Measurements from ENCODE around the gene HNRNPR. TPM values are rescaled to one million over a fixed set of nuclear protein-coding genes. Genes with fewer than 3 reads are reported as not detected.
"Not testable (repeated sequence)": the region's sequence is repeated elsewhere in the genome, so short reads cannot be mapped to it uniquely, and the experiment has no call there.

Gene HNRNPR
- total RNA-seq, 1 experiment from 2014 or later, result 92.1 TPM

DNA sequence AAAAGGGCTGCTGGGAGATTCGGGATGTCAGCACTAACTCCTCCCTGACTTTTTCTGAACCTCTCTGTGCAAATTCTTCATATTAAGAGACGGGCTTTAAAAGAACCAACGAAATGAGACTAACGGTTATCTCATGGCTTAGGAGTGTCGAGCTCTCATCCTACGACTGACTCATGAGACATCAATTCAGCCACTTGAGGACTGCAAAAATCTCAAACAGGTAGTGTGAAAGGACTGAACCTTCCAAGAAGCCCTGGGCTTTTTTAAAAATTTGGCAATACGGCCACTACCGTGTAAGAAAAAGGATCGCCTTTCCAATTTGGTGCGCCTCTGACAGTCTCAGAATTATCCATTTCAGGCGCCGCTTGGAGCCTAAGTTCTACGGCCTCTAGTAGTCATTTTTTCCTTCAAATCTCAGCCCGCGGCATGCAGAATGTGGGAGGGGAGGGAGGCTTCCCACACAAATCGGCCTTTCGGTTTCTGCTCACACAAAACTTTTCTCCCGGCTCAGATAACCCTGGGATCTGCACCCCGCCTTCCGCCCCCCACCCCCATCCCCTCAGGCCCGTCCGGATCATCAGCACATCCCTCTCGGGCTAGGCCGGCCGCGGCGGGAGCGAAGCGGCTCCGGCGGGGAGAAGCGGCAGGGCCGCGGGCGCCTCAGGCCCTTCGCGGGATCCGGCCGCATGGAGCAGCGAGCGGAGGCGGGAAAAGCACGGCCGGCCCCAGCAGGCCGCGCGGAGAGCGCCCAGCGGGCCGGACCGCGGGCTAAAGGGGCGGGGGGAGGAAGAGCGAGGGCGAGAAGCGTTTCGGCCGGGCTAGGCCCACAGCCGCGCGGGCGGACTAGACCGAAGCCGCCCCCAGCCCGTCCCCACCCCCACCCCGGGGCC is 618 bp downstream of the HNRNPR start:
- in situ Hi-C loops (cut with HindIII; ENCODE audit: low pct_unique_long_range_greater_than_20kb, low sequenced_read_pairs), result no loop called here
- DNase-seq (ENCODE audit: low read depth), result peak; percentile 41

DNA sequence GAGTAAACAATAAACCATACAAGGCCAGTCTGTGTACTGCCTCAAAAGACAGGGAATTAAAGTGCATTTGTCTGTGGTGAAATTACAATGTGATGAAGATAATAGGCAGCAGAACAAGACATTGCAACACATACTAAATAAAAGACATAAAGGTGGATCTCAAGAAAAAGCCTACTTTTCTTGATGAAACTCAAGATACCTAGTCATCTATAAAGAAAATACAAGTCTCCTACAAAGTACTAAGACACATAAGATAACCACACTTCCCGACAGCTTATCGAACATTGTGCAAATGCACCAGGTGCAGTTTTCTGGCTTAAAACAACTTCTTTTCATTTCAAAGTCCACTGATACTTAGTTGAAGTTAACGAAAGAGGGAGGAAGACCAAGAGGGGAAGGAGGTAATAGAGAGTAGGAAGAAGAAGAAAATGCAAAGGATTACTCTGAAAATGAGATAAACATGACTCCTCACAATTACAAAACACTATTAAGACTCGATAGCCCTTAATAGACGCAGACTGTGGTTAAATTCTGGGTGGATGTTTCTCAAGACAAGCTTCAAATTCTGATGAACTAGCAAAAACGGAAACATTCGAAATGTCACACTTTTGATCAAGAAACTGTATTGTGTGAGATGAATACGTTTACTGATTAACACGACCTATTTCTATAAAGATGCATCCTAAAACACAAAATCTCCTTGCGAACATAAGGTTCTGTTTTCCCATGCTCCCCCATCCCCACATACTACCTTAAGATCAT is 2.0 kb downstream of the HNRNPR start:
- in situ Hi-C loops (cut with HindIII; ENCODE audit: low pct_unique_long_range_greater_than_20kb, low sequenced_read_pairs), result no loop called here
- no peak for DNase-seq (ENCODE audit: low read depth)

DNA sequence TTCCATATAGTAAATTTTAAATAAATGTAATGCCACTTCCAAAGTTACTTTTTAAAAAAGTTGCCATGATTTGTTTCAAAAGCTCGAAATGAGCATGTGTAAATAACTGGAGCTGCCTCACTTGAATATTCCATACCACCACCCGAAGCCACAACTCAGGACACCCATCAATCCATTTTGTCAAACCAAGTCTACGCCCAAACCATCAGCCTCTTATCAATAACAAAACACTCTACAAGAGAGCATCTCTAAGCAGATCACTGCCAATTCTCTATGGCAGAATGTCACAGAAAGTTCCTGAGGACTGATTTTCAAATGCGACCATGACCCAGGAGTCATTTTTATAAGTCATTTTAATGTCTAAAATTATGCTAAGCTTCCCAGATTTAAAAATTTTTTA is 4.5 kb downstream of the HNRNPR start:
- in situ Hi-C loops (cut with HindIII; ENCODE audit: low pct_unique_long_range_greater_than_20kb, low sequenced_read_pairs), result no loop called here
- no peak for DNase-seq (ENCODE audit: low read depth)

- in situ Hi-C loops (cut with HindIII; ENCODE audit: low pct_unique_long_range_greater_than_20kb, low sequenced_read_pairs), result no loop called here
- no peak for DNase-seq (ENCODE audit: low read depth)
Observed at GRCh38 chr1:23337869-23338268, 6.2 kb downstream of the HNRNPR start.

DNA sequence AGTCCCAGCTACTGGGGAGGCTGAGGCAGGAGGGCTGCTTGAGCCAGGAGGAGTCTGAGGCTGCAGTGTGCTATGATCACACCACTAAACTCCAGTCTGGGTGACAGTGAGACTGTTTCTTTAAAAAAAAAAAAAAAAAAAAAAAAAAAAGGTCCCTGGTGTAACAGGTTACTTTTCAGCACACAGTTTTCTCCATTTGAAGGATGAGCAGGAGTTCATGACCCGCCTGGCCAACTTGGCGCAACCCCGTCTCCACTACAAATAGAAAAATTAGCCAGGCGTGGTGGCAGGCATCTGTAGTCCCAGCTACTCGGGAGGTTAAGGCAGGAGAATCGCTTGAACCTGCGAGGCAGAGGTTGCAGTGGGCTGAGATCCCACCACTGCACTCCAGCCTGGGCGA is 12.4 kb downstream of the HNRNPR start:
- in situ Hi-C loops (cut with HindIII; ENCODE audit: low pct_unique_long_range_greater_than_20kb, low sequenced_read_pairs), result no loop called here
- DNase-seq (ENCODE audit: low read depth), result no peak

DNA sequence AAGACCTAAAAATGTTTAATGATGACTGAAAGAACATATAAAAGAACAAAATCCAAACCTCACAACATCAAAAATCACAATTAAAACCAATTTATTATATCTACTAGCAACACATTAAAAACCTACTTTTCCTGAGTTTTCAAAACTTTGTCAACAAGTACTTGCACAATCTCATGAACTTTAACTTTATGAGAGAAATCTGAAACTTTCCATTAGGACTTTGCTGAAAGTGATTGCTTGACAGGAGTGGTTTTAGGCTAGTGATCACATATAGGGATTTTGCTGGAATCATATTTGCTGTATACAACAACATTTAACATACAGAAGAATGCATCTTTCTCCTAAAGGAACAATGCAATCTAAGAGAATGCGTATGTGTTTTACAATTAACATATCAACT is 13.2 kb downstream of the HNRNPR start:
- in situ Hi-C loops (cut with HindIII; ENCODE audit: low pct_unique_long_range_greater_than_20kb, low sequenced_read_pairs), result no loop called here
- no peak for DNase-seq (ENCODE audit: low read depth)

- in situ Hi-C loops (cut with HindIII; ENCODE audit: low pct_unique_long_range_greater_than_20kb, low sequenced_read_pairs), result no loop called here
Observed at GRCh38 chr1:23325393-23325792, 18.7 kb downstream of the HNRNPR start.

DNA sequence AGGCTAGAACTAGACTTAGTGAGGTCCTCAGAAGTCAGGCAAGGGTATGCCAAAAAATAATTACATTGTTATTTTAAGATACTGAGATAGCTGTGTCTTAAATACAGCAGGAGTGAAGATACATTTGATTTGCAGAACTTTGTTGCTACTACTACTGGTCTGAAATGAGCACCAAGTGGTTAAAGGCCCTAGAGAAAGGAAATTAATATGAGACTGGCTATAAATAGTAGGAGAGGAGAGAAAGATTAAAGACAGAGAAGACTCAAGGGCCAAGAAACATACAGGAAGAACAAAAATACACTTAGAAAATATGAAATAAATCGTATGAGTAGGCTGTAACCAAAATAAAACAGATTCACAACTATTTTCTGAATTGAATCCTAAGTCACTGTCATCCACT is 21.3 kb downstream of the HNRNPR start:
- in situ Hi-C loops (cut with HindIII; ENCODE audit: low pct_unique_long_range_greater_than_20kb, low sequenced_read_pairs), result no loop called here
- DNase-seq (ENCODE audit: low read depth), result no peak

More at GRCh38 chr1:23325393-23325792, 18.7 kb downstream of the HNRNPR start:
- DNase-seq (ENCODE audit: low read depth), result no peak

DNA sequence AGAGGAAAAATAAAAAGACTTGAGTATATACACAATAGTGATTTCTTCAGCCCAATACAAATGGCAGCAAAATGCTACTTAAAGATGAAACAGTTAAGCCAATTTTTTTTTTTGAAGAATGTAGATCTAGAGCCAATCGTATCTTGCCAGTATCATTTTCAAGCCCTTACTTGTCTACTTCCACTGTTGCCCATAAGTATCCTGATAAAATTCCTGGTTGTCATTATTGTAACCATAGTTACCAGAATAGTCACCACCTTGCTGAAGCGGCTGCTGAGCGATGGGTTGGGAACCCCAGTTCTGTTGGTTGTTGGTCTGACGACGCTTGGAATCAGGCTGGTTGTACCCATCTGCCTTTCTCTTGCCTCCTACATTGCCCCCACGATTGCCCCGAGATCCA is 33.8 kb downstream of the HNRNPR start:
- DNase-seq (ENCODE audit: low read depth); in situ Hi-C loops (cut with HindIII; ENCODE audit: low pct_unique_long_range_greater_than_20kb, low sequenced_read_pairs): not testable (repeated sequence)

DNA sequence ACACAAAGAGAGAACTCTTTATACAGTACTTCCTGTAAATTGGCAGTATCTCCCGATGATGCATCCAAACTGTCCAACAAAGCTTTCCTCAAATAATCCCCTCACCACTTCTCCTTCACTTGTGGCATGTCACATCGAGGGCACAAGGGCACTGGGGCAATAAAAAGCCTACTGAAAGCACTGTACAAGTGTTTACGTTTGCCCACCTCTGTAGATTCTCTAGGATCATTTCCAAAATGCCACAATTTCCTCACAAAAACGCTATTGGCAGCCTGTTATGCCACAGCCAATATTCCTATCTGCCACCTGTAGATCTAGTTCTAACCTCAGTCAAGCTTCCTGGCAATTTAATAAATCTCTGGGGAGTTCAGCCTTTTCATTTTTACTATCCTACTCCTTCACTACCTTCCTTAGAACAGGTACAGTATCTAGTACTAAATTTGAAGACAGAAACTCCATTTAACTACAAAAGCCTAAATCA is 39.9 kb downstream of the HNRNPR start:
- in situ Hi-C loops (cut with HindIII; ENCODE audit: low pct_unique_long_range_greater_than_20kb, low sequenced_read_pairs), result no loop called here
- DNase-seq (ENCODE audit: low read depth), result no peak

- in situ Hi-C loops (cut with HindIII; ENCODE audit: low pct_unique_long_range_greater_than_20kb, low sequenced_read_pairs), result no loop called here
Observed at GRCh38 chr1:23303524-23303923, 40.6 kb downstream of the HNRNPR start.

GRCh38 chr1:23296931-23297330 is 47.2 kb downstream of the HNRNPR start:
- in situ Hi-C loops (cut with HindIII; ENCODE audit: low pct_unique_long_range_greater_than_20kb, low sequenced_read_pairs), result no loop called here
- no peak for DNase-seq (ENCODE audit: low read depth)

More at GRCh38 chr1:23303524-23303923, 40.6 kb downstream of the HNRNPR start:
- DNase-seq (ENCODE audit: low read depth), result no peak

- in situ Hi-C loops (cut with HindIII; ENCODE audit: low pct_unique_long_range_greater_than_20kb, low sequenced_read_pairs), result no loop called here
- no peak for DNase-seq (ENCODE audit: low read depth)
Observed at GRCh38 chr1:23291706-23292105, 52.4 kb downstream of the HNRNPR start.

- no peak for DNase-seq (ENCODE audit: low read depth)
- in situ Hi-C loops (cut with HindIII; ENCODE audit: low pct_unique_long_range_greater_than_20kb, low sequenced_read_pairs), result no loop called here
Observed at GRCh38 chr1:23290836-23291565, 53.1 kb downstream of the HNRNPR start.

GRCh38 chr1:23288671-23289070 is 55.4 kb downstream of the HNRNPR start:
- in situ Hi-C loops (cut with HindIII; ENCODE audit: low pct_unique_long_range_greater_than_20kb, low sequenced_read_pairs), result no loop called here

DNA sequence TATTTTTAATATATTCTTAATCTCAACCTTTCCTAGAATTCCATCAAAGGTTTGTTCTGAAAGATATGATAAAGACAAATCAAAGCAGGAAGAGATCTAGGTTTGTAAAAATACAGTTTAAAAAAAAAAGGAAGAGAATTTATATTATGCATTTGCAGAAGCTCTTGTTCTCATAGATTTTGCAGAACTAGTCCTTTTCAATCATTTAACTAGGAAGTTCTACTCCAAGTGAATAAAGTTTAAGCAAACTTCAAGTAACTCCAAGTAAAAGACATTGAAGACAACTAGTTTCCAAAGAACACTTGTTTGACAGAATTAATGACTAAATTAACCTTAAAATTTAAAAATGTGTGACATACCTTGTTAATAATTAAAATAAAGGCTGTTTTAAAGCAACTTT is 55.9 kb downstream of the HNRNPR start:
- DNase-seq (ENCODE audit: low read depth), result no peak
- in situ Hi-C loops (cut with HindIII; ENCODE audit: low pct_unique_long_range_greater_than_20kb, low sequenced_read_pairs), result no loop called here

More at GRCh38 chr1:23288671-23289070, 55.4 kb downstream of the HNRNPR start:
- no peak for DNase-seq (ENCODE audit: low read depth)

DNA sequence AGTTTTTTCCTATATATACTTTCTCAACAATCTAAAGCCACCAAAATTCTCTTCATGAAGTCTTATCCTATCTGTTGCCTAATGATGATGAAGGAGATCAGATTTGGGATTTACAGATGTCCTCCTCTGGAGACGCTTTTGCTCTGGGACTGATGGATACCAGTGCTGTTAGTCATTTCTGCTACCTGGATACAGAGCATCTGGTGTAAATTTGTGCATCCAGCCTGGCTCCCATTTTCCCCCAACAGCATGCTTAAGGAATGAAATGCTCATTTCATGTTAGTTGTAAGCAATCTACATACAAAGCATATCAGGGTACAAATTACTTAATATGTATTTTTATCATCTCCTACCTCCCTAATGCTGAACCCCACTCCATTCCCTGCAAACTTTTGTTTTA is 57.7 kb downstream of the HNRNPR start:
- no peak for DNase-seq (ENCODE audit: low read depth)
- in situ Hi-C loops (cut with HindIII; ENCODE audit: low pct_unique_long_range_greater_than_20kb, low sequenced_read_pairs), result no loop called here

DNA sequence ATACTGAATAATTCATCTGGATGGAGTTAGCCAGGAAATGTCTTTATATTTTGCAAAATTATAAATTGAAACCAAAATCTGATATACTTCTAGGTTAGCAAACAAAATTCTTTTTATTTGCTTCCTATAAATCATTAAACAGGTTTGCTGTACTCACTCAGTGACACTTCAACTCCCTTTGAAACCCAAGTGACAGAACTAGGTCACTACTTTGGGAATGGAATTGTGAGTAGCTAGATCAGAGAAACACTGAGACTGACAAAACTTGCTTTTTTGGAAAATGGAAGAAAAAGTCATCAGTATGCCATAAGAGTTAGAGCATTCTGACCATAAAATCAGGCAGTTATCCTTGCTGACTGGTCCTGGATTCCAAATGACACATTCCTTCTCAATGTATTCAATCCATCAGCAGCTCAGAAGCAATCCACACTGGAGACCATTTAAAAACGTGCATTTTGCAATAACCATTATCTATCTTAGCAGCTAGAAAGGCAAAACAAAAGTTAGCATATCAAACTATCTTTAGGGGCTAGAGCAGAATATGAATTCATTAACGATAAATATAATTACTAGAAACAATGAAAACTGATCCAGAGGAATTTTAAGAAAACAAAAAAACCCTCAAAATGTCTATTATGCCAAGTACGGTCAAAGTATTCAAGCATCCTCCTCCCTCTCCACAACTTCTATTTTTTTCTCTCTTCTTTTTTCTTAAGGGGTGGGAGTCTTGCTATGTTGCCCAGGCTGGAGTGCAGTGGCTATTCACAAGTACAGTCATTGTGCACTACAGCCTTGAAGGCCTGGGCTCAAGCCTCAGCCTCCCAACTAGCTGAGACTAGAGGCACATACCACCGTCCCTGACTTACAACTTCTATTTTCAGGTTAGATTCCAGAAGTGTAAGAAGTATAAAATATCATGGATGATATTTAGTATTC is 60.1 kb downstream of the HNRNPR start:
- in situ Hi-C loops (cut with HindIII; ENCODE audit: low pct_unique_long_range_greater_than_20kb, low sequenced_read_pairs), result no loop called here
- no peak for DNase-seq (ENCODE audit: low read depth)
